HepG2 (cell line): Measurements from ENCODE around the gene LATS2. TPM values are rescaled to one million over a fixed set of nuclear protein-coding genes. Genes with fewer than 3 reads are reported as not detected.

Experiments
- ATF4 ChIP-seq, 2 experiments: fragments of 450-650 bp in 1 of 2; sonication (generic) in 1 of 2; formaldehyde crosslinking; IDR thresholded peaks; 2 replicates each; pipeline versions ENCODE4 v1.5.0 to v1.8.0; 2020 to 2022; ENCODE audit warnings: mild to moderate bottlenecking in 1 of 2, missing genetic modification reagents in 1 of 2
- CCDC6 ChIP-seq: sonication (generic); formaldehyde crosslinking; IDR thresholded peaks from 2 replicates; pipeline ENCODE4 v1.8.1; 2022; ENCODE audit warnings: mild to moderate bottlenecking, missing genetic modification reagents, moderate library complexity
- CEBPB ChIP-seq: IDR thresholded peaks from 2 replicates; pipeline ENCODE4 v1.6.1; 2011; ENCODE audit warnings: low read depth, low read length, improper control_type of control experiment, borderline replicate concordance
- HNRNPLL ChIP-seq: fragments of 200-400 bp; formaldehyde crosslinking; IDR thresholded peaks from 2 replicates; pipeline ENCODE4 v1.6.1; 2017; ENCODE audit warnings: mild to moderate bottlenecking, low read depth, low read length; ENCODE audit not compliant: poor library complexity, severe bottlenecking
- IKZF1 ChIP-seq: fragments of 450-650 bp; IDR thresholded peaks from 2 replicates; pipeline ENCODE4 v1.7.1; 2016
- JDP2 ChIP-seq: sonication (generic); formaldehyde crosslinking; IDR thresholded peaks from 2 replicates; pipeline ENCODE4 v1.8.1; 2022; ENCODE audit warnings: missing genetic modification reagents, borderline replicate concordance
- KDM5B ChIP-seq: sonication (generic); formaldehyde crosslinking; IDR thresholded peaks from 2 replicates; pipeline ENCODE4 v1.4.0; 2020; ENCODE audit warnings: missing genetic modification reagents, mild to moderate bottlenecking, borderline replicate concordance
- MYNN ChIP-seq: sonication (generic); formaldehyde crosslinking; IDR thresholded peaks from 2 replicates; pipeline ENCODE4 v1.4.0; 2020; ENCODE audit warnings: mild to moderate bottlenecking, low read depth, missing genetic modification reagents
- POGK ChIP-seq: sonication (generic); formaldehyde crosslinking; conservative IDR thresholded peaks from 2 replicates; pipeline ENCODE4 v1.8.0; 2022; ENCODE audit warnings: mild to moderate bottlenecking, moderate library complexity, missing genetic modification reagents
- RFX5 ChIP-seq: IDR thresholded peaks from 2 replicates; pipeline ENCODE4 v1.6.1; 2011; ENCODE audit warnings: low read depth, low read length, improper control_type of control experiment
- TEAD2 ChIP-seq: sonication (generic); formaldehyde crosslinking; IDR thresholded peaks from 2 replicates; pipeline ENCODE4 v1.9.0; 2021; ENCODE audit warnings: missing genetic modification reagents
- TFDP2 ChIP-seq: sonication (generic); formaldehyde crosslinking; IDR thresholded peaks from 2 replicates; pipeline ENCODE4 v1.4.0; 2020; ENCODE audit warnings: missing genetic modification reagents
- ZFP36 ChIP-seq: fragments of 150-350 bp; IDR thresholded peaks from 2 replicates; pipeline ENCODE4 v1.6.1; 2018; ENCODE audit warnings: borderline replicate concordance, low read length, low read depth; ENCODE audit not compliant: partially characterized antibody
- ZFP91 ChIP-seq: sonication (generic); formaldehyde crosslinking; IDR thresholded peaks from 2 replicates; pipeline ENCODE4 v1.9.0; 2022; ENCODE audit warnings: missing genetic modification reagents, mild to moderate bottlenecking, borderline replicate concordance
- ZNF10 ChIP-seq: sonication (generic); formaldehyde crosslinking; IDR thresholded peaks from 2 replicates; pipeline ENCODE4 v1.4.0; 2020; ENCODE audit warnings: mild to moderate bottlenecking, low read depth, missing genetic modification reagents, borderline replicate concordance
- ZNF224 ChIP-seq: sonication (generic); formaldehyde crosslinking; IDR thresholded peaks from 2 replicates; pipeline ENCODE4 v1.5.0; 2020; ENCODE audit warnings: mild to moderate bottlenecking, missing genetic modification reagents
- ZNF275 ChIP-seq: sonication (generic); formaldehyde crosslinking; IDR thresholded peaks from 2 replicates; pipeline ENCODE4 v1.8.0; 2022; ENCODE audit warnings: missing genetic modification reagents, mild to moderate bottlenecking, inconsistent platforms, borderline replicate concordance
- ZNF333 ChIP-seq: sonication (generic); formaldehyde crosslinking; IDR thresholded peaks from 2 replicates; pipeline ENCODE4 v1.4.0; 2020; ENCODE audit warnings: mild to moderate bottlenecking, missing genetic modification reagents, borderline replicate concordance
- ZNF430 ChIP-seq: sonication (generic); formaldehyde crosslinking; IDR thresholded peaks from 2 replicates; pipeline ENCODE4 v1.9.0; 2021; ENCODE audit warnings: mild to moderate bottlenecking, missing genetic modification reagents
- ZNF619 ChIP-seq: sonication (generic); formaldehyde crosslinking; IDR thresholded peaks from 2 replicates; pipeline ENCODE4 v1.4.0; 2020; ENCODE audit warnings: mild to moderate bottlenecking, missing genetic modification reagents
- ZNF772 ChIP-seq: sonication (generic); formaldehyde crosslinking; IDR thresholded peaks from 2 replicates; pipeline ENCODE4 v1.5.0; 2020; ENCODE audit warnings: mild to moderate bottlenecking, missing genetic modification reagents
- ZNF782 ChIP-seq: sonication (generic); formaldehyde crosslinking; IDR thresholded peaks from 2 replicates; pipeline ENCODE4 v1.4.0; 2020; ENCODE audit warnings: missing genetic modification reagents, mild to moderate bottlenecking, borderline replicate concordance
- polyA plus RNA-seq, 8 experiments: library from polyadenylated mRNA; depleted of rRNA in 3 of 8; stranded (reverse) in 7 of 8; unstranded in 1 of 8; fragments of >200 nt; fragmentation: Illumina TruSeq in 4 of 8; extraction: Trizol in 4 of 8; gene quantifications; 2 replicates each; pipeline versions ENCODE4 v1.2.1 to v1.2.3, GENCODE V29; 2011 to 2016; ENCODE audit warnings: low read depth in 4 of 8, missing spikeins in 1 of 8, mixed read lengths in 1 of 8; ENCODE audit not compliant: insufficient read depth in 1 of 8
- total RNA-seq, 5 experiments: library from RNA; depleted of rRNA; stranded (reverse); fragments of >200 nt; fragmentation: Illumina TruSeq; extraction: Trizol; gene quantifications; 2 replicates each; pipeline ENCODE4 v1.2.3, GENCODE V29; 2016; ENCODE audit warnings: low read depth in 1 of 5

Gene LATS2
- total and polyA plus RNA-seq, 2 of the 13 experiments (the other 11 are each of a cell fraction or from before 2014, with no cell fraction given): 7.3 to 8.5 TPM

- no peak for TF ChIP-seq ZNF772 (CRISPR knock-in tag)
- no peak for TF ChIP-seq ZNF430
- no peak; the same call in 1 of the 2 replicates for TF ChIP-seq POGK (CRISPR knock-in tag)
- TF ChIP-seq CCDC6 (CRISPR knock-in tag): no peak
- peak; percentile 41; the same call in 1 of the 2 replicates for TF ChIP-seq KDM5B (CRISPR knock-in tag)
- no peak for TF ChIP-seq RFX5
- no peak for TF ChIP-seq TEAD2
- TF ChIP-seq ZNF782 (CRISPR knock-in tag): no peak
- TF ChIP-seq ZFP36: no peak
- TF ChIP-seq HNRNPLL: peak; percentile 75
- TF ChIP-seq CEBPB: peak; percentile 69; the same call in 1 of the 2 replicates
- TF ChIP-seq JDP2: no peak
- no peak for TF ChIP-seq ZFP91 (CRISPR knock-in tag)
- TF ChIP-seq ZNF224 (CRISPR knock-in tag): no peak
- TF ChIP-seq ZNF10 (CRISPR knock-in tag): no peak
- TF ChIP-seq TFDP2 (CRISPR knock-in tag): peak; percentile 40; the same call in 1 of the 2 replicates
- no peak for TF ChIP-seq ZNF275 (CRISPR knock-in tag)
- TF ChIP-seq ZNF619 (CRISPR knock-in tag): no peak
- TF ChIP-seq ATF4 (CRISPR knock-in tag; IDR thresholded peaks at IDR 0.05): no peak
- TF ChIP-seq IKZF1: no peak
- no peak for TF ChIP-seq ZNF333 (CRISPR knock-in tag)
- TF ChIP-seq MYNN (CRISPR knock-in tag): no peak
Measured at GRCh38 chr13:21060338-21061028, 903 bp downstream of the LATS2 start (continued).
